DOHH2 (cell line): ENCODE measurements around the gene TNNT1.

Experiments
- EZH2phosphoT487 ChIP-seq: fragments of 200-600 bp; sonication (generic); IDR thresholded peaks from 2 replicates; pipeline ENCODE4 v1.6.1; 2017; ENCODE audit warnings: borderline replicate concordance, mild to moderate bottlenecking, antibody characterized with exemption, low read length, moderate library complexity, mixed read lengths
- TF ChIP-seq, protein P1 (sequence below): fragments of 200-600 bp; sonication (generic); IDR thresholded peaks from one replicate; pipeline ENCODE4 v1.5.1; 2014; ENCODE audit warnings: antibody characterized with exemption, mild to moderate bottlenecking, low read depth, low read length; ENCODE audit not compliant: poor library complexity, severe bottlenecking

DNA sequence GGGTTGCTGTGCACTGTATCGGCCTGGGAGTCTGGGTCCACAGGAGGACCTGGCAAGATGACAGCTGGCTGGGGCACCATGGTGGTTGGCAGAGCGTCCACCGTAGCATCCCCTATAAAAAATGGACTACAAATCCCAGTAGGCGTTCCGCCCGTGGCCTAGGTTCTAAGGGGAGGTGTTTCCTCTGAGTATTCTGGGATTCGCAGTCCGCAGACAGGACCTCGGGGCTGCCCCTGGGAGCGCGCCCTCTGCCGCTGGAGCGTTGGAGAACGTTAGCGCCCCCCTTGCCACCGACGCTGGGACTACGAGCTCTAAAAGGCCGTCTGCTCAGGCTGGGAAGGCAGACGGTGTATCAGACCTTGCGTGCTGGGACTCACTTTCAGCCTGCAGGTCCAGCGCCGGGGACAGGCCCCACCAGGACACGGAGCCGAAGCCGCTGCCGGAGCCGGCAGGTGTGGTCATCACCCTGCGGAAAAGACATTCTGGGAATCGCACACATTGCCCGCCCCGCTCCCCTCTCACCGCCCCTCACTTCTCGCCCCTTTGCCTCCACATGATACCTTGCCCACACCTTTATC is 17.0 kb upstream of the TNNT1 start:
- TF ChIP-seq, protein P1, sequence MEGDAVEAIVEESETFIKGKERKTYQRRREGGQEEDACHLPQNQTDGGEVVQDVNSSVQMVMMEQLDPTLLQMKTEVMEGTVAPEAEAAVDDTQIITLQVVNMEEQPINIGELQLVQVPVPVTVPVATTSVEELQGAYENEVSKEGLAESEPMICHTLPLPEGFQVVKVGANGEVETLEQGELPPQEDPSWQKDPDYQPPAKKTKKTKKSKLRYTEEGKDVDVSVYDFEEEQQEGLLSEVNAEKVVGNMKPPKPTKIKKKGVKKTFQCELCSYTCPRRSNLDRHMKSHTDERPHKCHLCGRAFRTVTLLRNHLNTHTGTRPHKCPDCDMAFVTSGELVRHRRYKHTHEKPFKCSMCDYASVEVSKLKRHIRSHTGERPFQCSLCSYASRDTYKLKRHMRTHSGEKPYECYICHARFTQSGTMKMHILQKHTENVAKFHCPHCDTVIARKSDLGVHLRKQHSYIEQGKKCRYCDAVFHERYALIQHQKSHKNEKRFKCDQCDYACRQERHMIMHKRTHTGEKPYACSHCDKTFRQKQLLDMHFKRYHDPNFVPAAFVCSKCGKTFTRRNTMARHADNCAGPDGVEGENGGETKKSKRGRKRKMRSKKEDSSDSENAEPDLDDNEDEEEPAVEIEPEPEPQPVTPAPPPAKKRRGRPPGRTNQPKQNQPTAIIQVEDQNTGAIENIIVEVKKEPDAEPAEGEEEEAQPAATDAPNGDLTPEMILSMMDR, result no peak
- no peak for TF ChIP-seq EZH2phosphoT487
